ENCODE measurements around the gene GPC1.
"Not testable (repeated sequence)": the region's sequence is repeated elsewhere in the genome, so short reads cannot be mapped to it uniquely, and the experiment has no call there.

The GPC1 gene

GRCh38 chr2:240469740-240470139 is 34.3 kb downstream of the GPC1 start:
- H3K4me1 ChIP-seq (ENCODE audit: insufficient read depth, low read length) = no peaks in the 10 kb centered on the region
- peaks cover 3% of the 10 kb centered on the region; the same call in 1 of the 2 replicates for H3K36me3 ChIP-seq (ENCODE audit: insufficient read depth, low read length)
- H3K9me3 ChIP-seq (ENCODE audit: control insufficient read depth, insufficient read depth, low read length) = no peaks in the 10 kb centered on the region
- H3K9ac ChIP-seq (ENCODE audit: low read depth, low read length) = no peak overlapping the region

- Histone ChIP-seq H3K9me3 (ENCODE audit: control insufficient read depth, insufficient read depth, low read length) (no peaks in the 10 kb centered on the region), H3K9ac (ENCODE audit: low read depth, low read length) (no peak overlapping the region), H3K4me1 (ENCODE audit: insufficient read depth, low read length) (no peaks in the 10 kb centered on the region), H3K36me3 (ENCODE audit: insufficient read depth, low read length) (no peaks in the 10 kb centered on the region)
Observed at GRCh38 chr2:240472078-240472790, 36.8 kb downstream of the GPC1 start.

- H3K4me1 ChIP-seq (ENCODE audit: insufficient read depth, low read length) = no peaks in the 10 kb centered on the region
- no peaks in the 10 kb centered on the region for H3K36me3 ChIP-seq (ENCODE audit: insufficient read depth, low read length)
- H3K9ac ChIP-seq (ENCODE audit: low read depth, low read length) = no peak overlapping the region
- no peaks in the 10 kb centered on the region for H3K9me3 ChIP-seq (ENCODE audit: control insufficient read depth, insufficient read depth, low read length)
Observed at GRCh38 chr2:240473211-240473610, 37.7 kb downstream of the GPC1 start.

- Histone ChIP-seq H3K9ac (ENCODE audit: low read depth, low read length) (no peak overlapping the region), H3K9me3 (ENCODE audit: control insufficient read depth, insufficient read depth, low read length) (no peaks in the 10 kb centered on the region), H3K36me3 (ENCODE audit: insufficient read depth, low read length) (no peaks in the 10 kb centered on the region), H3K4me1 (ENCODE audit: insufficient read depth, low read length) (no peaks in the 10 kb centered on the region)
Observed at GRCh38 chr2:240477916-240478315, 42.5 kb downstream of the GPC1 start.

- H3K9me3 ChIP-seq (ENCODE audit: control insufficient read depth, insufficient read depth, low read length) = no peaks in the 10 kb centered on the region
- no peaks in the 10 kb centered on the region for H3K36me3 ChIP-seq (ENCODE audit: insufficient read depth, low read length)
- H3K4me1 ChIP-seq (ENCODE audit: insufficient read depth, low read length) = no peaks in the 10 kb centered on the region
- H3K9ac ChIP-seq (ENCODE audit: low read depth, low read length) = no peak overlapping the region
Observed at GRCh38 chr2:240478346-240479110, 43.1 kb downstream of the GPC1 start.

GRCh38 chr2:240479111-240479501 is 43.6 kb downstream of the GPC1 start:
- Histone ChIP-seq H3K9ac (ENCODE audit: low read depth, low read length) (no peak overlapping the region), H3K36me3 (ENCODE audit: insufficient read depth, low read length) (no peaks in the 10 kb centered on the region), H3K4me1 (ENCODE audit: insufficient read depth, low read length) (no peaks in the 10 kb centered on the region), H3K9me3 (ENCODE audit: control insufficient read depth, insufficient read depth, low read length) (no peaks in the 10 kb centered on the region)

GRCh38 chr2:240480834-240481623 is 45.6 kb downstream of the GPC1 start:
- H3K4me1 ChIP-seq (ENCODE audit: insufficient read depth, low read length) = no peaks in the 10 kb centered on the region
- no peak overlapping the region for H3K9ac ChIP-seq (ENCODE audit: low read depth, low read length)
- no peaks in the 10 kb centered on the region for H3K9me3 ChIP-seq (ENCODE audit: control insufficient read depth, insufficient read depth, low read length)
- no peaks in the 10 kb centered on the region for H3K36me3 ChIP-seq (ENCODE audit: insufficient read depth, low read length)

DNA sequence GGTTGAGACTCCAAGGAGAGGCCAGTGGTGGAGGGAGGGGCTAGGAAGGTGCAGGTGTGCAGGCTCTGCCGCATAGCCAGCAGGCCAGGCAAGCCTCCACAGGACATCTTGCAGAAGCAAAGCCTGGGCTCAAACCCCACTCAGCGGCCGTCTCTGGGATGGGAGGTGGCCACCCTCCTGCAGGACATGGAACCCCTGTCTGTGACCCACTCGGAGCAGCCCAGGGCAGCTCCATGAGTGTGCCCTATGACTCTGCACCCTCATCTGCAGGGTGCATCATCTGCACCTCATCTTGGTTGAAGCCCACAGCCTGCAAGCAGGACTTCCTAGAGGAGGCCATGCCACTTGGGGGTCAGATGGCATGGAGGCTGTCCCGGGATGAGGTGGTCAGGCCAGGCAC is 46.3 kb downstream of the GPC1 start:
- H3K9me3 ChIP-seq (ENCODE audit: control insufficient read depth, insufficient read depth, low read length) = no peaks in the 10 kb centered on the region
- no peaks in the 10 kb centered on the region for H3K4me1 ChIP-seq (ENCODE audit: insufficient read depth, low read length)
- H3K36me3 ChIP-seq (ENCODE audit: insufficient read depth, low read length) = no peaks in the 10 kb centered on the region
- H3K9ac ChIP-seq (ENCODE audit: low read depth, low read length) = no peak overlapping the region

- H3K36me3 ChIP-seq (ENCODE audit: insufficient read depth, low read length) = no peaks in the 10 kb centered on the region
- H3K4me1 ChIP-seq (ENCODE audit: insufficient read depth, low read length) = no peaks in the 10 kb centered on the region
- H3K9me3 ChIP-seq (ENCODE audit: control insufficient read depth, insufficient read depth, low read length) = no peaks in the 10 kb centered on the region
- H3K9ac ChIP-seq (ENCODE audit: low read depth, low read length) = no peak overlapping the region
Observed at GRCh38 chr2:240482141-240482540, 46.7 kb downstream of the GPC1 start.

GRCh38 chr2:240491483-240491882 is 56.0 kb downstream of the GPC1 start:
- no peaks in the 10 kb centered on the region for H3K9me3 ChIP-seq (ENCODE audit: control insufficient read depth, insufficient read depth, low read length)
- no peaks in the 10 kb centered on the region; the same call in 1 of the 2 replicates for H3K36me3 ChIP-seq (ENCODE audit: insufficient read depth, low read length)
- no peak overlapping the region for H3K9ac ChIP-seq (ENCODE audit: low read depth, low read length)
- H3K4me1 ChIP-seq (ENCODE audit: insufficient read depth, low read length) = no peaks in the 10 kb centered on the region

- Histone ChIP-seq H3K36me3 (ENCODE audit: insufficient read depth, low read length) (no peaks in the 10 kb centered on the region; the same call in 1 of the 2 replicates), H3K4me1 (ENCODE audit: insufficient read depth, low read length) (no peaks in the 10 kb centered on the region), H3K9ac (ENCODE audit: low read depth, low read length) (no peak overlapping the region), H3K9me3 (ENCODE audit: control insufficient read depth, insufficient read depth, low read length) (no peaks in the 10 kb centered on the region)
Observed at GRCh38 chr2:240494194-240494793, 58.8 kb downstream of the GPC1 start.

DNA sequence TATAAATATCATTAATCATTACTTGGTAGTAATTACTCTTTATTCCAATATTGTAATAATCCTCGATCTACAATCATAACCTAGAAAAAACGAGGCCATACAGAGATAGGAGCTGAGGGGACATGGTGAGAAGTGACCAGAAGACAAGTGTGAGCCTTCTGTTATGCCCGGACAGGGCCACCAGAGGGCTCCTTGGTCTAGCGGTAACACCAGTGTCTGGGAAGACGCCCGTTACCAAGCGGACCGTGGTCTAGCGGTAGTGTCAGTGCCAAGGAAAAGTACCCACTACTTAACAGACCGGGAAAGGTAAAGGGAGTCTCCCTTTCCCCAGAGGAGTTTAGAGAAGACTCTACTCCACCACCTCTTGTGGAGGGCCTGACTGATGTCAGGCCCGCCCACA is 59.5 kb downstream of the GPC1 start:
- H3K9ac ChIP-seq (ENCODE audit: low read depth, low read length); H3K36me3 ChIP-seq (ENCODE audit: insufficient read depth, low read length); H3K4me1 ChIP-seq (ENCODE audit: insufficient read depth, low read length); H3K9me3 ChIP-seq (ENCODE audit: control insufficient read depth, insufficient read depth, low read length): not testable (repeated sequence)

- not testable (repeated sequence) for H3K9me3 ChIP-seq (ENCODE audit: control insufficient read depth, insufficient read depth, low read length); H3K36me3 ChIP-seq (ENCODE audit: insufficient read depth, low read length); H3K9ac ChIP-seq (ENCODE audit: low read depth, low read length); H3K4me1 ChIP-seq (ENCODE audit: insufficient read depth, low read length)
Observed at GRCh38 chr2:240497082-240497481, 61.6 kb downstream of the GPC1 start.

GRCh38 chr2:240498171-240498957 is 62.9 kb downstream of the GPC1 start:
- H3K36me3 ChIP-seq (ENCODE audit: insufficient read depth, low read length) = no peaks in the 10 kb centered on the region; the same call in 1 of the 2 replicates
- no peak overlapping the region for H3K9ac ChIP-seq (ENCODE audit: low read depth, low read length)
- no peaks in the 10 kb centered on the region for H3K4me1 ChIP-seq (ENCODE audit: insufficient read depth, low read length)
- no peaks in the 10 kb centered on the region for H3K9me3 ChIP-seq (ENCODE audit: control insufficient read depth, insufficient read depth, low read length)

All from ES-I3 (cell line).